Activated CD4-positive, alpha-beta T cell treated with anti-CD3 and anti-CD28 coated beads for 24 hours (primary cell): ENCODE measurements around the gene LRRC37A.
"Not testable (repeated sequence)": the region's sequence is repeated elsewhere in the genome, so short reads cannot be mapped to it uniquely, and the experiment has no call there.

Experiments used
- DNase-seq, 2 donors: peaks; one replicate each; pipeline ENCODE4 v3.0.0-alpha.2; 2020; ENCODE audit warnings: low read depth in 2 of 2

LRRC37A gene

GRCh38 chr17:46287587-46287986, 7.3 kb upstream of the LRRC37A start:
- DNase-seq, result not testable (repeated sequence)

- DNase-seq, result not testable (repeated sequence)
Measured at GRCh38 chr17:46290906-46291546, 3.9 kb upstream of the LRRC37A start.

GRCh38 chr17:46291618-46292017, 3.3 kb upstream of the LRRC37A start:
- DNase-seq, result not testable (repeated sequence)

GRCh38 chr17:46341220-46341619, 46.3 kb downstream of the LRRC37A start:
- DNase-seq, result not testable (repeated sequence)

- DNase-seq, result not testable (repeated sequence)
Measured at GRCh38 chr17:46342131-46342530, 47.2 kb downstream of the LRRC37A start.

- not testable (repeated sequence) for DNase-seq
Measured at GRCh38 chr17:46348345-46348744, 53.4 kb downstream of the LRRC37A start.

GRCh38 chr17:46349060-46349459, 54.1 kb downstream of the LRRC37A start:
- DNase-seq, result not testable (repeated sequence)

GRCh38 chr17:46353856-46354255, 58.9 kb downstream of the LRRC37A start:
- not testable (repeated sequence) for DNase-seq

GRCh38 chr17:46361145-46361735, 66.3 kb downstream of the LRRC37A start:
- DNase-seq, result not testable (repeated sequence)

GRCh38 chr17:46361755-46362154, 66.8 kb downstream of the LRRC37A start, which contains the start of gene ARL17B:
Gene ARL17B (minus strand): TSS chr17:46361766. CDS start chr17:46358397, 3,369 bp downstream.
- peak; percentile 48 to 75 for DNase-seq

- not testable (repeated sequence) for DNase-seq
Measured at GRCh38 chr17:46367520-46367919, 72.6 kb downstream of the LRRC37A start.

- not testable (repeated sequence) for DNase-seq
Measured at GRCh38 chr17:46372236-46373229, 77.6 kb downstream of the LRRC37A start.

- not testable (repeated sequence) for DNase-seq
Measured at GRCh38 chr17:46373418-46373817, 78.5 kb downstream of the LRRC37A start.

GRCh38 chr17:46383118-46383517, 88.2 kb downstream of the LRRC37A start:
- DNase-seq, result not testable (repeated sequence)

GRCh38 chr17:46385491-46385890, 90.6 kb downstream of the LRRC37A start:
- DNase-seq, result not testable (repeated sequence)
